Measurements from ENCODE around the gene RAB41. TPM values are rescaled to one million over a fixed set of nuclear protein-coding genes. Genes with fewer than 3 reads are reported as not detected.

The RAB41 gene
- total RNA-seq, 1 experiment from 2014 or later: not detected

DNA sequence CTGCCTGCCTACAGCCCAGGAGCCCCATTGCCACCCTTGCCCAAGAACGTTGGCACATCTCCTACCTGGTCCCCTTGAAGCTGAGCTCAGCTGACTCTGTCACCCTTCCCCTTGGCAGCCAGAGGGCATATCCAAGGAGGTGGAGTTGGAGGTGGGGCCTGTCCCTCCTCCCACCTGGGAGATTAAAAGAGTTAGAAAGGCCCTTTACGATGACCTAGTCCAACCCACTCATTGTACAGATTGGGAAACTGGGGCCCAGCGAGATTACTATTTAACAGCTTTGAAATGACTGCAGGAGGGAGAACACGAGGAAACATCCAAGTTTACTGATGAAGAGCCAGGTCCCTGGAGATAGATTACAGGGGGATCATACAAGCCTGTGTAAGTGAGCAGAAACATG lies 21.9 kb upstream of the RAB41 start, which contains the start of gene P2RY4:
TSS of gene P2RY4 (minus strand) at position 101 of the 400 bp plus-strand sequence. CDS start 580 bp downstream, outside the sequence.
- ChIA-PET CTCF (no interaction called here), POLR2A (no interaction called here)
- TF ChIP-seq, protein P1, sequence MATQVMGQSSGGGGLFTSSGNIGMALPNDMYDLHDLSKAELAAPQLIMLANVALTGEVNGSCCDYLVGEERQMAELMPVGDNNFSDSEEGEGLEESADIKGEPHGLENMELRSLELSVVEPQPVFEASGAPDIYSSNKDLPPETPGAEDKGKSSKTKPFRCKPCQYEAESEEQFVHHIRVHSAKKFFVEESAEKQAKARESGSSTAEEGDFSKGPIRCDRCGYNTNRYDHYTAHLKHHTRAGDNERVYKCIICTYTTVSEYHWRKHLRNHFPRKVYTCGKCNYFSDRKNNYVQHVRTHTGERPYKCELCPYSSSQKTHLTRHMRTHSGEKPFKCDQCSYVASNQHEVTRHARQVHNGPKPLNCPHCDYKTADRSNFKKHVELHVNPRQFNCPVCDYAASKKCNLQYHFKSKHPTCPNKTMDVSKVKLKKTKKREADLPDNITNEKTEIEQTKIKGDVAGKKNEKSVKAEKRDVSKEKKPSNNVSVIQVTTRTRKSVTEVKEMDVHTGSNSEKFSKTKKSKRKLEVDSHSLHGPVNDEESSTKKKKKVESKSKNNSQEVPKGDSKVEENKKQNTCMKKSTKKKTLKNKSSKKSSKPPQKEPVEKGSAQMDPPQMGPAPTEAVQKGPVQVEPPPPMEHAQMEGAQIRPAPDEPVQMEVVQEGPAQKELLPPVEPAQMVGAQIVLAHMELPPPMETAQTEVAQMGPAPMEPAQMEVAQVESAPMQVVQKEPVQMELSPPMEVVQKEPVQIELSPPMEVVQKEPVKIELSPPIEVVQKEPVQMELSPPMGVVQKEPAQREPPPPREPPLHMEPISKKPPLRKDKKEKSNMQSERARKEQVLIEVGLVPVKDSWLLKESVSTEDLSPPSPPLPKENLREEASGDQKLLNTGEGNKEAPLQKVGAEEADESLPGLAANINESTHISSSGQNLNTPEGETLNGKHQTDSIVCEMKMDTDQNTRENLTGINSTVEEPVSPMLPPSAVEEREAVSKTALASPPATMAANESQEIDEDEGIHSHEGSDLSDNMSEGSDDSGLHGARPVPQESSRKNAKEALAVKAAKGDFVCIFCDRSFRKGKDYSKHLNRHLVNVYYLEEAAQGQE (IDR thresholded peaks at IDR 0.05; ENCODE audit: insufficient read depth in 1 of 2, low read depth in 2 of 2, low read length in 1 of 2): no peak
- TF ChIP-seq TCF7L2 (IDR thresholded peaks at IDR 0.05; ENCODE audit: low read depth, low read length) (no peak), POLR2AphosphoS5 (IDR thresholded peaks at IDR 0.05; ENCODE audit: low read depth, low read length) (no peak), SIN3A (IDR thresholded peaks at IDR 0.05; ENCODE audit: borderline replicate concordance, insufficient read depth, low read depth, low read length) (no peak)
- TF ChIP-seq, protein P2, sequence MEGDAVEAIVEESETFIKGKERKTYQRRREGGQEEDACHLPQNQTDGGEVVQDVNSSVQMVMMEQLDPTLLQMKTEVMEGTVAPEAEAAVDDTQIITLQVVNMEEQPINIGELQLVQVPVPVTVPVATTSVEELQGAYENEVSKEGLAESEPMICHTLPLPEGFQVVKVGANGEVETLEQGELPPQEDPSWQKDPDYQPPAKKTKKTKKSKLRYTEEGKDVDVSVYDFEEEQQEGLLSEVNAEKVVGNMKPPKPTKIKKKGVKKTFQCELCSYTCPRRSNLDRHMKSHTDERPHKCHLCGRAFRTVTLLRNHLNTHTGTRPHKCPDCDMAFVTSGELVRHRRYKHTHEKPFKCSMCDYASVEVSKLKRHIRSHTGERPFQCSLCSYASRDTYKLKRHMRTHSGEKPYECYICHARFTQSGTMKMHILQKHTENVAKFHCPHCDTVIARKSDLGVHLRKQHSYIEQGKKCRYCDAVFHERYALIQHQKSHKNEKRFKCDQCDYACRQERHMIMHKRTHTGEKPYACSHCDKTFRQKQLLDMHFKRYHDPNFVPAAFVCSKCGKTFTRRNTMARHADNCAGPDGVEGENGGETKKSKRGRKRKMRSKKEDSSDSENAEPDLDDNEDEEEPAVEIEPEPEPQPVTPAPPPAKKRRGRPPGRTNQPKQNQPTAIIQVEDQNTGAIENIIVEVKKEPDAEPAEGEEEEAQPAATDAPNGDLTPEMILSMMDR (IDR thresholded peaks at IDR 0.05): no peak
- in situ Hi-C loops (cut with HindIII; ENCODE audit: low pct_unique_long_range_greater_than_20kb, low sequenced_read_pairs) (no loop called here), intact Hi-C loops (cut with micrococcal nuclease; ENCODE audit: unreplicated experiment) (loop anchor here (5.0 kb wide), 1 partner anchor 63 kb away; no protein-coding TSS in a partner anchor)
- H3K27me3 ChIP-seq (ENCODE audit: control insufficient read depth, insufficient read depth, low read length): peaks cover 2% of the 10 kb centered on the region; the same call in 1 of the 2 replicates
- ATAC-seq: no peak
- no peaks in the 10 kb centered on the region for H3K4me1 ChIP-seq (ENCODE audit: control insufficient read depth, insufficient read depth, low read length)
- H3K4me3 ChIP-seq (ENCODE audit: low read depth in 2 of 2, low read length in 2 of 2): no peak within 1 kb of the TSS
- no peaks in the 10 kb centered on the region for H3K9me3 ChIP-seq (ENCODE audit: control insufficient read depth, insufficient read depth, low read depth, low read length)
- no peak within 1 kb of the TSS for H3K27ac ChIP-seq (ENCODE audit: low read length)
- H3K36me3 ChIP-seq (ENCODE audit: control insufficient read depth, insufficient read depth, low read length): no peaks in the 10 kb centered on the region
- BruUV-seq (replicated peaks): no TSS peak
- no peak for DNase-seq (ENCODE audit: low read depth, low spot score)

DNA sequence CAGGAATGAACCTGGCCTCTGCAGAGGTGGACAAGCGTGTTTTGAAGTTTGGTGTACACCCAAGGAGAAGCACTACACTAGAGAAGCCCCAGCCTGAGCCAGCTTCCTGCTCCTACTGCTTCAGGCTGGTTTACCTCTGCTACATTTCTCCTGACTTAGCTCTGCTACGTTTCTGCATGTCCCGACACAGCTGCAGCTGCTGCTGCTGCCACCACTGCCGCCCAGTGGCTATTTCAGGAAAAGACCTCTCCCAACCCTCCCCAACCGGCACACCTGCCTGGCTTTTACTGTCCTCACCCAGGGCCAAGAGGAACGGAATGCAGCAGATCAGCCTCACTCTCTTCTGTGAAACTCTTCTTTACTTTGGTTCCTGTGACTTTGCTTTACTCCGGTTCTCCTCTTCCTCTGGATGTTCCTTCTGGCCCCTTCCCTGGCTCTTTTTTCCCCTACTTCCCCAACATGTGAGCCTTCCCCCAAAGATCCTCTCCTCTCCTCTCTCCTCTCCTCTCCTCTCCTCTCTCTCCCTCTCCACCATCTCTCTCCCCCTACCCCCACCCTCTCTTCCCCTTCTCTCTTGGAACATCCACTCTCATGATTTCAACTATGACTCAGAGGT lies 18.9 kb upstream of the RAB41 start:
- intact Hi-C loops (cut with micrococcal nuclease; ENCODE audit: unreplicated experiment): loop anchor here (5.0 kb wide), 1 partner anchor 66 kb away; no protein-coding TSS in a partner anchor
- no TSS peak for BruUV-seq (replicated peaks)
- in situ Hi-C loops (cut with HindIII; ENCODE audit: low pct_unique_long_range_greater_than_20kb, low sequenced_read_pairs): no loop called here
- Histone ChIP-seq H3K4me1 (ENCODE audit: control insufficient read depth, insufficient read depth, low read length) (no peaks in the 10 kb centered on the region), H3K36me3 (ENCODE audit: control insufficient read depth, insufficient read depth, low read length) (no peaks in the 10 kb centered on the region), H3K4me3 (ENCODE audit: low read depth in 2 of 2, low read length in 2 of 2) (no peak overlapping the region), H3K27ac (ENCODE audit: low read length) (no peak overlapping the region), H3K9me3 (ENCODE audit: control insufficient read depth, insufficient read depth, low read depth, low read length) (no peaks in the 10 kb centered on the region), H3K27me3 (ENCODE audit: control insufficient read depth, insufficient read depth, low read length) (peaks cover 2% of the 10 kb centered on the region; the same call in 1 of the 2 replicates)
- ATAC-seq: peak; percentile 93
- TF ChIP-seq, protein P2 (IDR thresholded peaks at IDR 0.05): peak; percentile 80
- TF ChIP-seq, protein P1 (IDR thresholded peaks at IDR 0.05; ENCODE audit: insufficient read depth in 1 of 2, low read depth in 2 of 2, low read length in 1 of 2): no peak
- peak; percentile 22 for DNase-seq (ENCODE audit: low read depth, low spot score)
- CTCF ChIA-PET: no interaction called here
- POLR2A ChIA-PET: no interaction called here

Measured in Panc1 (cell line).